Measurements from ENCODE around the gene CAMK1D.

DNA sequence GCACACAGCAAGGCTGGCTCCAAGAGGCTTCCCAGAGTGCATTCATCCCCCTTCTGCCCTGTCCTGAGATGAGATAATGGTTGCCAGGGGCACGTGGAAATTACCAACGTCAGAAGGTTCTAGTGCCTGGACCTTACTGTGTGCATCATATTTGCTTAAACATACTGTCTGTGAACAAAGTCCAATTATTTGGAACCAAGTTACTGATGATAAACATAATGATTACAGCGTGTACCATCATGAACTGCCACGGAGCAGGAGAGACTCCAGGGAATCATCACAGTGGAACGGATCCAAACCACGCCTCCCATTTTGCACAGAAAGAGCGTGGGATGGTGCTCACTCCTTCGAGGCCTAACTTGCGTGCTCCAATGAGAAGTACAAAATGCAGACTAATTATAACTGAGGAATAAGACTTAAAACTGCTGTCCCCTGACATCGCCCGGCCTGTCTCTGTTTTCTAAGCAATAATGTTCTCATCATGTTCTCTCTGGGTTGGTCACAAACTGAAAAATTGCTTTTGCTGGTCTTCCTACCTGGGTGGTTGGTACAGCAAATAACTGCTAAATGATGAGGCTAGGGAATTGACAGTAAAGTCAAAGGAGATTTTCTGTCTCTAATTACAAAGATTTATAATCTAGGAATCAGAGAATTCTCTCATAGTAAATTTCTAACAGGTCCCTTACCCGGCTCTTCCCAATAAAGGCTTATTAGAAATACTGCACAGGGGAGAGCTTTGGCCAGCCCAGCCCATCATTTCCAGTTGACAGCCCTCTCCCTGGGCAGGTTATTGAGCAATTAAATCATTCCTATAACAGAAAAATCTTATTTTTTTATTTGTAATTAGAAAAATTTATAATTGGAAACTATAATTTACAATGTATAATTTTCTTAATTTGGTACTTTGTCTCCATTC, 182.2 kb downstream of the CAMK1D start:
- TF ChIP-seq ZNF8 (CRISPR knock-in tag; IDR thresholded peaks at IDR 0.05) = no peak
- no peak for TF ChIP-seq ZFP3 (CRISPR knock-in tag; IDR thresholded peaks at IDR 0.05)

Measured in SK-N-SH treated with all-trans-retinoic acid at 6 μM for 48 hours (cell line).